CD4-positive, alpha-beta T cell treated with Interferon gamma for 1 hour (primary cell): Measurements from ENCODE around the gene MGAT1.
A peak's percentile ranks its signal among the peaks of the same experiment; 100 is the strongest.

Experiments used
- DNase-seq: peaks from one replicate; pipeline ENCODE4 v3.0.0-alpha.2; 2020

Gene MGAT1

DNA sequence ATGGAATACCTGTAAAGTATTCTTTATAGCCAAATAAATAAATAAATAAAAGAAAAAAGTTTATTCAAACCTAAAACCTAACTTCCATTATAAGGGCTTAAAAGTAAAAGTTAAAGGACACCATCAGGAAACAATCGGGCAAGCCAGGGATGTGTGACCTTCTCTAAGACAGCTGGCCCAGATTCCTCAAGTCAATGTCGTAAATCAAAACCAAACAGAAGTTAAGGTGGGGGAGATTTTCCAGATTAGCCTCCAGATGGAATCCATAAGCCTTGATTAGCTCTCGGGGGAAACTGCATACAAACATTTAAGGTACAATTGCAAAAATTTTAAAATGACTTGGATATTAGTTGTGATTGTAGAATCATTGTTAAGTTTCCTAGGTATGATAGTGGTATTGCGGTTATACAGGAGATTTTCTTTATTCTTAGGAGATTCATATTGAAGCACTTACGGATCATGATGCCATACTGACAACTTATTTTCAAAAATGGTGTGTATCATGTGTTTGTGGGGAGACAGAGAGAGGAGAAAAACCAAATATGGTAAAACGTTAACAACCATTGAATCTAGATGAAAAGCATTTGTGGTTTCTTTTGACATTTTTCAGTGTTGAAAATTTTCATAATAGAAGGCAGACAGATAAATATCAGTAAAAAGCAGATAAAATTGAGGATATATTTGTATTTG is 21.5 kb upstream of the MGAT1 start:
- no peak for DNase-seq

DNA sequence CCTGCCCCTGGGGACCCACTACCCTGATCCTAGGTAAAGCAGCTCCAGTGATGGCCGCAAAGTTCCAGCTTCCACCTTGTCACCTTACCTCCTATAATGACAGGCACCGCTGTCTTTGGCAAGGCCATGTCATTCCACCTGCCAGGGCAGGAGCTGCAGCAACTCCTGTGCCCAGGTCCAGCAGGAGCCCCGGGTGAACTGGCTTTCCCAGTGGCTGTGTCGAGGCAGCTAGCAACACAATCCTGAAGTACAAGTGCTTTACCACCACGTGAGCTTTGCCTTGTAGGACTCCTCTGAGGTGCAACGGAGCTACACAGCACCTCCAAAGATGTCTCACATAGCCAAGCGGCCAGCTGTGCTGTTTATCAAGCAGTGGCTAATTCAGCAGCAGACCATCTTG is 20.7 kb upstream of the MGAT1 start:
- no peak for DNase-seq

DNA sequence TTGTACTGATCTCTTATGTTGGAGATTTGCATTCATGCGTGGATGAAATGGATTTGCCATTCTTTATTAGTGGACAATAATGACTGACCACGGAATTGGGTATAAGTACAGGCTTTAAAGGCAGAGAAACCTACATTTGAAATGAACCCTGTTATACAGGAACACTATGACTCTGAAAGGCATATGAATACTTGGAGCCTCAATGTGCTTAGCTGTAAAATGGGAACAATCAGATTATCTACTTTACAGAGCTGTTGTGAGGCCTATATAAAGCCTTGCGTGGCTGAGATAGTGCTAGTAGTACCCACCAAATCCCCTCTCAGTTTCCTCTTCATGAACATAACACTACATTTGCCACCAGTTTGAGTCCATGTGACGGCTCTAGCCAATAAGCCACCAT is 18.9 kb upstream of the MGAT1 start:
- DNase-seq = no peak

DNA sequence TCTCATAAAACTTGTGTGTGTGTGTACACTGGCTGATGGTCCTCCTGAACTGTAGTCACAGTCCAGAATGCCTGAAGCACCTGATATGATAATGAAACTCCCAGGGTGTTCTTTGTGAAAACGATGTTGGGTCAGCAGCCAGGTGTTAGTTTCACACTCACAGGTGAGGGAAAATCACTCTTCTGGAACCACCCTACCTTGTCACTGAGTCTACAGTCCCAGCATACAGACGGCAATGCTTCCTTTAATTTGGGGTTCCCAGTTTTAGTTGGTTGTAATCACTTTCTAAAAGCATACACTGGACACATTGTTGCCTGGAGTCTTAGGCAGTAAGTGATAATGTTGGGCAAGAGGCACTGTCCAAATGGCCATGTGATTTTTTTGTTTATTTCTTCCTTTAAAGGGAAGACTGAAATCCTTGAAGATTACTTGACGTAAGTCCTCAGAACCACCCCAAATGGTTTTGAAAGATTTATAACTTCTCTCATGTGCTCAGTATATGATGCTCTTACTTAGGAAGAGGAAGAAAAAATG is 18.2 kb upstream of the MGAT1 start:
- DNase-seq = no peak

DNA sequence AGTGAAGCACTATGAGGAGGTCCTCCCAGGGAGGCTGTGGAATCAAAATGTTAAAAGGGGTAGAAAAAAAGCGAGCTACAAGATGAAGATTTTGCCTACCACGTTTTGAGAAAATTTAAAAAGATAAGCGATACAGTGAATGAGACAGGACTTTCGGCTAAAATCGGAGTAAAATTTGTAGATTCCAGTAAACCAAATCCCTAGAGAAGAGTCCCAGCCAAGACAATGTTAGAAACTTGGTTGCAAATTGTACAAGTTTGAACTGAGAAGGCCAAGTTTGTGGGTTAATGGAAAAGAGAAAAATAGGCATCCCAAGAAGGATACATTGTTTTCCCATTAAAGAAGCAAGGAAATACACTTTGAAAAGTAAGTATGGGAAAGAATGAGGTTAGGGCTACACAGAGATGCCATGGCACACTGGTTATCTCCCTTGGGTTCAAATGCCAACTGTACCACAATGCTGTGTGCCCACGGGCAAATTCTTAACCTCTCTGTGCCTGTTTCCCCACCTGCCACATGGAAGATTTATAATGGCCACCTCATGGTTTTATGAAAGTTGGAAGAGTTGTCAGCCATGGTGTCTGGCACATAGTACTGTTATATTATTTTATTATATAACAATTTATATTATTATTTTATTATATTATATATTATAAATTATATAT is 16.2 kb upstream of the MGAT1 start:
- no peak for DNase-seq

DNA sequence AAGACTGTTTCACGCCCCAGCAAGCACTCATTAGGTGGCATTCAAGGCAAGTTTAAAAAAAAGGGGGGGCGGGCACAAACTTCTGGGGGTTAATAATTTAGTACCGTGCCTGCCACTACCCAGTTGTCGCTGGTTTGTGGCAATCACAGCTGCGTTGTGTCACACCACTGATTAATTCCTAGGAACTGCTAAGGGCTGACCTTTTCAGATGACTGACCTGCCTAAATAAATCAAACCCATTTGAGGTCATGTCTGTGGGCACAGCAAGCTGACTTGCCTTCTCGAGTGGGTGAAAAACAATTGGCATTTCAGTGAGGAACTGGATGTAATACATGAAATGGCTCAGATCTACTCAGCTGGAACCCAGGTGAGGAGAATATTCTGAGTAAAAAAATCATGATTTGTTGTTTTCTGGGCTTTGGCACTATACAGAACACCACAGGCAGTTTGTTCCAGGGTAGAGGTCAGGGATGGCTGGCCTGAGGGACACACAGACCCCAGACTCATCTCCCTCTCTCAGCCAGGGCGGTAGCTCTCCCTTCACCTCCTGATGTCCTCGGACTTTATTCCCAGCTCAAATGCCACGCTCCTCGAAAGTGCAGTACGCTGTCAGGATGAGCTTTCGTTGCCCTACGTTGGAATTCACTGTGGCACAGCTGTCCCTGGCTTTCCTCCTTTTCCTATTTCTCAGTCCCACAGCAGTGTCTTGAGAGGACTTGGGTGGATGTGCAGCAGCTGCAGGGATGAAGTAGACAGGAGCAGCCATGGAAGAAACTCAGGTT is 15.5 kb upstream of the MGAT1 start:
- no peak for DNase-seq

DNA sequence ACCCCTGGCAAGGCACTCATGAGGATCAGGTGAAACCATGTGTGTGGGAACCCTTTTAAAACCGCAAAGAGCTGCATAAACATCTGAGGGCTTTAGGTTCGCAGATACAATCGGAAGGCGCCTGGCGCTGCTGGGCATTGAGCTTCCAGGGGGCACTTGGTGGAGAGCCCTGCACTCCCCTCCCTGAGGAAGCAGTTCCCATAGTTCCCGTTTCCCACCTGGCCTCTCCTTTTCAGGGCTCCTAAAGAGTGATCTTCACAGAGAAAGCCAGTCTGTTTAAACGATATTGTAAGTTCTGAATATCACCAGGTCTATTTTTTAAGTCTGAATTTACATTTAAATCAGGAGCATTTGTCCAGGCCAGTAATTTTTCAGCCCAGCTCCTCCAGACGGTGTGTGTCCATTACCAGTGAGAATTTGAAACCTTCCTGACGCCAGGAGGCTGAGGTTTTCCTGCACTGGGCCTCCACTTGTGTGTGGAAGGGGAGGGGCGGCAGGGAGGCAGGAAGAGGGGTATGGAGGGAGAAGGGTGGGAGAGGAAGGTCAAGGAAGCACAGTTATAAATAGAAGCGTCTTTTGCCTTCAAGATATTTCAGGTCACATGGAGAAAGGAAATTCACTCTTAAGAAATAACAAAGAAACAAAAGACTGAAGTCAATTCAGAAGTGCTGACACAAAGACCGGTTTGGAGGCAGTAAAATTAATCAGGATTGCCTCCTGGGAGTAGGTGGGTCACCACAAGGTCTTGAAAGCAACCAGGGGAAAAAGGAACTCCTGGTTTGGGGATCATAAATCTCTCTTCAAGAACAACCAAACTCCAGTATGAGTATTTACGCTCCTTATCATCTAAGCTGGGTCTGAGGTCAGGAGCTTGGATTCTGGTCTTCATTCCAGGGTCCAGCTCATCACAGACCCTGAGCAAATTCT is 14.3 kb upstream of the MGAT1 start:
- DNase-seq = no peak

DNA sequence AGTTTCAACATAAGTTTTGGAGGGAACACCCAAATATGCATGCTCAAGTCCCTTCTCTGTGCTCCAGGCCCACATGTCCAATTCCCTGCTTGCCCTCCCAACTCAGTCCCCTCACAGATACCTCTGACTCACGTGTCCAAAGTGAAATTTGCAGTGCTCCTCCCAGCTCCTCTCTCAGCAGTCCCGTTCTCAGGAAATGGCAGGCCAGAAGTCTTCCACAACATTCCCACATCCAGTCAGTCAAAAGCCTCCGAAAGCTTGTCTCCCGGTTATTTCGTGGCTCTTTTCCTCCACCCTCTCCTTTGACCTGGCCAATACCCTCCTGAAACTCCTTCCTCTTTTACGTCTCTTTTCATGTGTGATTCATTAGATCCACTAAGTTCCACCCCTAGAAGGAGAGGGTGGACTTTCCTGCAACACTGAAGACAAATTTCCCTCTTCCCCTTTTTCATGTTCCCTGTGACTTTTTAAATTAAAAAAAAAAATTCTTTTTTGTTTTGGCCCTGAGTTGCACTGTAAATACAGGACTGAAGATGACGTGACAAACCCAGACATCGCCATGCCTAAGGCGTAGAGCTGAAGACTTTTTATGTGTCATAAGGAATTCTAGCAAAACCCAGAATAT is 12.8 kb upstream of the MGAT1 start:
- DNase-seq = no peak

DNA sequence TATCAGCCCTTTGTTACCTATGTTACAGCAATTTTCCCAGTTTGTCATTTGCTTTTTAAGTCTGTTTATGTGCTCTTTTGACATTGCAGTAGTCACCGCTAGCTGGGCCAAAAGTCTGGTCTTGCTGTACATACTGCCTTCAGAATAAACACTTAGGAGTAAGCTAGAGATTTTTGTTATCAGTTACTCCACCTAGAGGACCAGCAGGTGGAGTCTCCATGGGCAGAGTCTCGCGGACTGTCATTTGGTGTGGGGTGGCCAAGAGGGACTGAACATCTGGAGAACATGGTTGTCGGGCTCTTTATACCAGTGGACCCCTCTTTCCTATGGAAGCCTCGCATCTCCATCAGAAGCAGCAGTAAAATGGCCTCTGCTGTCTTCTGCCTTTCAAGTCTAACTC is 10.8 kb upstream of the MGAT1 start:
- DNase-seq = no peak

DNA sequence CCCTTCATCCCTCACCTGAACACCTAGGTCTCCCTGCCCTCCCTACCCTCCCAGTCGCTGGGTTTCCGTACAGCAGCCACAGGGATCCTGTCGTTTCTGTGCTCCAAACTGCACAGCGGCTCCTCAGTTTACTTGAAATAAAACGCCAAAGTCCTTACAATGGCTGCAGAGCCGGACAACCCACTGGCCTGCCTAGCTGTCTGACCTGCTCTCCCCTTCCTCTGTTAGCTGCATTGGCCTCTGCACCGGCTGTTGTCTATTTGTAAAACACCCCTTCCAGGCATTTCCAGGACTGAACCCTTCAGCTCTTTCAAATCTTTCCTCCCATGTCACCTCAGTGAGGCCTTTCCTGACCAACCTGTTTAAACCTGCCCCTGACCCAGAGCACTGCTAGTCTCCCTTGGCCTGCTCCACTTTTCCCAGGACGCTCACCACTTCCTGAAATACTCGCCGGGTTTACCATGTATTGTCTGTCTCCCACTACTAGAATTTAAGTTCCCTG is 9.1 kb upstream of the MGAT1 start:
- no peak for DNase-seq

DNA sequence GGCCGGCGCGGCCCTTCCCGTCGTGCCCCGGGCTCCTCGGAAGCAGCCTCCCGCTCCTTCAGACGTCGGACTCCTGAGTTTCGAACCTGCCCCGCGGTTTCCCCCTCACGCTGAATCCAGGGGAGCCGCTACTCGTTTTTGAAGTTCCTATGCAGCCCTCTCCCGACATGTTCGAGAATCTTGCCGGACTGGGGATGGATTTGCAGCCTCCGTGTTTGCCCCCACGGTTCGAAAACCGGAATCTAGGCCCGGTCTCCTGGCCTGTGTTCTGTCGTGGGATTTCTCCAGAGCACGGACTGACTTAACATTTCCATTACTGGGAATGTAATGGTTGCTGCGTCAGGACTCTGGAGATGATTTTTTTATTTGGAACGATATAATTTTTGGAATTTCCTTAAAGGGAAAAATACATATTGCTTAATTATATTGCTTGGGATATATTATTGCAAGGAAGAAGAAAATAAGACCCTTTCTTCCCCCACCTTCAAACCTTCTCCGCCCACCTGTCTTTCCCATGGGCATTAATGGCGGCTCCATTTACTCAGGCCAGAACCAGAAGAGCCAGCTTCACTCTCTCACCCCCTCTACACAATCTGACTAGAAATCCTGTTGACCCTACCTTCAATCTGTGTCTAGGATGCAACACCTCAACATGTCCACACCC is 8.5 kb upstream of the MGAT1 start:
- no peak for DNase-seq

DNA sequence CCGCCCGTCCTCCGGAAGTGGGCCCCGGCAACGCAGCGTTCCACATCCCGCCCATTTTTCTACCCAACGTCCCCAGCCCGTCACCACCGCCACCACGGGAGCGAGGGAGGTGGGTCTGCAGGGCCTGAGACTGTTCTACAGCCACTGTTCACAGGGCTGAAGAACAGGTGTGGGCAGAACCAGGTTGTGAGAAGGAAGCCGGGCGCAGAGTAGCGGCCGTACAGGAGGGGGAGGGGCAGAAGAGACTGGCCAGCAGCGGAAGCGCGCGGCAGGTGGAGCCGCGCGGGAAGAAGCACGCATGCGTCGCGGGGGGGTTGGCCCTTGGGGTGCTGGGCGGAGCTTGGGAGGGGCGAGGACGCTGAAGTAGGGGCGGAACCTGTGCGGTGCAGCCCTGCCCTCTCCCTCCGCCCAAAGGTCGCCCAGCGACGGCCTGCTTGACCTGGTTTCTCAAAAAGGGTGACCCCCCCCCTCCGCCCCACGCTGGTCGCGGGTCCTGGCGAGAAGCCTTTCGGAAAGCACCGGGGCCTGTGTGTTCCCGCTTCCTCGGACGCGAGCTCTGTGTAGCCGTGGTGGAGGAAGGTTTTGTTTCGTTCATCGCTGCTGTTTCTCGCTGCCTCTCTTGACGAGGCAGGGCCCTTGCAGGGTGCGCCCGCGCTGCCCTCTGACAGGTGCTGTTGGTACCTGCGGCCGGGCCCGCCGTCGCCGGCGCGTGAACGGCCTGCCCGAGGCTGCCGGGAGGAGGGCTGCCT is 7.8 kb upstream of the MGAT1 start:
- DNase-seq = peak; percentile 94

DNA sequence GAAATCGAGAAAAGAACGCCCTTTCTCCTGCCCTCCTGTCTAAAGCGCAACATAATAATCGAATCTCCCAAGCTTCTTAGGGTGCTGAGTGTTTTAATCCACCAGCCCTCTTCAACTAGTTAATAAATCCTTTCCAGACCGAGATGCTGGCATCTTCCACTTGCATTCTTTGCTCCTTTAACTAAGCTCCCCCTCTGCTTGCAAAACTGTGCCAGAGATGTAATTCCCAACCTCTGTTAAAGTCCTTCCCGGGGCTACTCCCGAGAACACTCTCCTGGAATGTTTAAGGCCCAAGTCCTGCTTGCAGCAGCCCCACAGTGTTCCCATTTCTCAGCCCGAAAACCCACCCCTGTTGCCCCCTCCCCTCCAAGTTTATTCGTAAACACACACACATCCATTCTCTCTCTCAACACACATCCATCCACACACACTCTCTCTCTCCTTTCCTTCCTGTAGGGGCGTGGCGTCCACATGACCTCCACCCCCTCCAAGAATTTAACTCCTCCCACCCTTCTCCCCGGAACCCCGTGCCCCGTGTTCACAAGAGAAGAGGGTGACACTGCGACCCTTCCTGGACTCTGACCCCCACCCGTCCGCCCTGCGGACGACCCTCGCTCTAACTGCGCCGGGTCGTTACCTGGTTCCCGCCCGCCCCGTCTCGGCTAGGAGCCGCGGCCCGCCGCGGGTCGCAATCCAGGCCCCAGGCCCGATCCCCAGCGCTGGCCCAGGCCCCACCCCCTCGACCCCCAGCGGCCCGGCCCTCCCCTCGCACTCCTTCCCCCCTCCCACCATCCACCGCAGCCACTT is 7.0 kb upstream of the MGAT1 start:
- DNase-seq = peak; percentile 92

DNA sequence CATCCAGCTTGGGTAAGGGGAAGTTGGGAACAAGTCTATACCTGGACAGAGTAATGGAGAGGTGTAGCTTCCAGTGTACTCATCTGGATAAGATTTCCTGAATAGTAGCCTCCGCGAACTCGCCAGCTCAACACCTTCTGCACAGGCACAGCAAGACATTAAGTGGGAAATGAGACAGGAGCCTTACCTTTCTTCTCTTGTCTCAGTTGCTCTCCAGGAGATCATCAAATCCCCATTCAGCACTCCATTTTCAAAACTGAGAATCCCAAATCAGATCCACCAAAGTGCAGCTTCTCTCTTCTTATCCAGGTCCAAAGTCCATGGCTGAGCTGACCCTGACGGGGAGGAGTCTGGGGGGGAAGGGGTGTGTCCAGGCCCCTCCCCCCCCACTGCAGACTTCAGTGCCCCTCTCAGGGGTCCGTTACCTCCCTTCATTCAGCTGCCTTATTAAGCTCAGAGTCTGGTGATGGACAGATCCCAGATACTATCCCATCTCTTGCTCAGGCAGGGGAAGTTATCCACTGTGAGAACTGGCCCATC is 5.9 kb upstream of the MGAT1 start:
- DNase-seq = no peak

DNA sequence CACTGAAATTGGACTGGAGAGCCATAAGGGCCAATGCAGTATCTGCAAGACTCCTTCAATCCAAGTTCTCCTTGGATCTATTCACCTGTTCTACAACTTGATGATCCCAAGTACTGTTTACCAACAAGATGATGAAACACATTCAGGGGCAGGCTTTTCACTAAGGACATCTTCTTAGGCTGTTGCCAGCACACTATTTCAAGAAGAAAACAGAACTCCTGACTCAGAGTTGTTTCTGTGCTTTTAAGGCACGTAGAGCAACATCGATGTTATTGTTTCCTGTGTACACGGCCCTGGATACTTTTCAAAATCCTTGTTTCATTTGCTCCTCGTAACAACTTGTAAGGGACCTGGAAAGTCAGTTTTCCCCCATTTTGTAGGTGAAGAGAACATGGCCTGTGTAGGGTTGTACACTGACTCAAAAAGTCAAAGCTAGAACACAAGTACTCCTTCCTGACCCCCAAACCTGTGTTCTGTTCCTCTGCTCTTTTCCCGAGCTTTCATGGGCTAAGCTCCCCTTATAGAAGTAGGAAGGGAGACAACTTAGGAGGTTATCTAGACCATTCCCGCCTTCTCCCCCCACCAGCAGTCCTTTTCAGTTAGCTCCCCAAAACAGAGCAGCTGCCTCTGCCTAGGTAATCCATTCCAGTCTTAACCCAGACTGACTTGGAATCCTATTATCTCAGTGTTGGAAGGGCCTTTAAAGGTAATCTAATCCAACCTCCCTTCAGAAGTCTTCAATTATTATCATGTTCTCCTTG is 5.2 kb upstream of the MGAT1 start:
- no peak for DNase-seq

DNA sequence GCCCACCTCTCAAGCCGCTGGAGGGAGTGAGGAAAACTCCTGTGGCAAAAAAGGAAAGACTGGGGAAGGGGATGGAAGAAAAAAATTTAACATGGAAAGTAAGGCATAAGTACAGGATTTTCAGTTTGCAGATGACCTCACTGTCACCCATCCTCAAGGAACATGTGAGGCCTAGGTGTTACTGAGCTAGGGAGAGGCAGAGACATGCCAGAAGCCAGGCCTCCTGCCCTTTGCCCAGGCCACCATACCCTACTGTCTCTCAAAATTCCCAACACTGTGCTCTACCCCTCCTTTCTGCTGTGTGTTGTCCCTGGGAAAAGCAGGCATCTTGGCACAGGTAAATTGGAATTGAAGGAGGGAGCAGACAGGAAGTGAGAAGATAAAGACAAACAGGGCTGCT is 4.4 kb upstream of the MGAT1 start:
- no peak for DNase-seq

DNA sequence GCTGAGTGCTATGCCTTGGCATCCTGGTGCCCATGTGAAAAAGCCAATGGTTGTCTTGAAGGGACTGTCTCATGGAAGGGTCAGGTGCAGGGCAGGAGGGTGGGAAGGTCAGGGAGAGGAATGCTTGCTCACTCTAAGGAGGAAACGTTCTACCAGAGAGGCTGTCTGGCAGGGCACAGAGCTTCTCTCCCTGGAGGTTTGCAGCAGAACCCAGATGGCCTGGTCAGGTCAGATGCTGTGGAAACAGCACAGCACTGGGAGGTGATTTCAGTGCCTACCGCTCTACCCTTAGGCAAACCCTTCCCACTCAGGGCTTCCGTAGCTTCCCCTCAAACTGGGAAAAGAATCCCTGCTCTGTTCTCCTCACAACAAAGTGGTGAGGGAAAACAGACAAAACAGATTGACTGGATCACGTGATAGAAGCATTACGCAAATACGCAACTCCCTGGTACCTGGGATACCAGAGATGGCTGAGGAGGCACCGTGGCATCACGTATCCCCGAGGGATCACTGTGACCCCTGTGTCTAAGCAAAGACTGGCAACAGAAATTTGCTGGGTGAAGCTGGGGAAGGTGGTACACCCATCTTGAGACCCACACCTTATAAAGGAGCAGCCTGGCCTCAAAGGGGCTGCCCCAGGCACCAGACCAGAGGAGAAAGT is 3.9 kb upstream of the MGAT1 start:
- no peak for DNase-seq

DNA sequence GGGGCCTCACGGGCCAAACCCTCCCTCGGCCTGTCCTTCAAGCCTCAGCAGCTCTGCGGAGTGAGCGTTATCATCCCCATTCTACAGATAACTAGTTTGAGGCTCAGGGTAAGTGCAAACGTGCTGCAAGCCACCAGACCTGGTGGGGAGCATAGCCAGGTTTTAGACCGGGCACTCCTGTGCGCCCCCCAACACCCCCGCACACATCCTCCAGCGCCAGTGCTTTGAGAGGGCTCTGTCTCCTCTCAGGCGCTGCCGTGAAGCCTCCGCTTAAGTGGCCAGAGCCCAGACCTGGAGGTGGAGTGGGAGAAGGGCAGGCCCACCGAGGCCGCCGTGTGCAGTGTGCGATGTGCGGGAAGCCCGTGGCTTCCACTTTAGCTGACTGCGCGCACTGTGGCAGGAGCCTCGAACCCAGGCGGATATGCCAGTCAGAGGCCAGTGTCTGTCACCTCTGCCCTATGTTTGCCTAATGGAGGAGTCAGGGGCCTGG is 1.6 kb upstream of the MGAT1 start:
- peak; percentile 21 for DNase-seq
